GM18861 (cell line): ENCODE results near the gene ABCA2.

Source experiments
- ATAC-seq: cut with Tn5 transposase; IDR thresholded peaks from one replicate; pipeline ENCODE4 v1.9.1; 2021; ENCODE audit not compliant: unreplicated experiment

ABCA2 gene

GRCh38 chr9:136983167-136983566 lies 44.9 kb downstream of the ABCA2 start:
- ATAC-seq: no peak

GRCh38 chr9:136982232-136983051 lies 45.6 kb downstream of the ABCA2 start, which contains the start of gene LCNL1:
Gene LCNL1, plus strand, starts transcription at chr9:136982993. Its CDS starts 594 bp downstream, at chr9:136983587.
- ATAC-seq: no peak

- no peak for ATAC-seq
Observed at GRCh38 chr9:136981588-136982231, 46.3 kb downstream of the ABCA2 start.

- ATAC-seq: no peak
Observed at GRCh38 chr9:136980669-136981478, 47.2 kb downstream of the ABCA2 start.

GRCh38 chr9:136979769-136980587 lies 48.1 kb downstream of the ABCA2 start:
- ATAC-seq: no peak

- no peak for ATAC-seq
Observed at GRCh38 chr9:136978865-136979544, 49.0 kb downstream of the ABCA2 start.

- no peak for ATAC-seq
Observed at GRCh38 chr9:136978073-136978864, 49.8 kb downstream of the ABCA2 start.

GRCh38 chr9:136977649-136978072 lies 50.4 kb downstream of the ABCA2 start:
- ATAC-seq: no peak

- no peak for ATAC-seq
Observed at GRCh38 chr9:136977223-136977622, 50.8 kb downstream of the ABCA2 start, which contains the start of gene PTGDS. Gene PTGDS, plus strand, starts transcription at chr9:136977504. Its CDS starts 75 bp downstream, at chr9:136977579.

GRCh38 chr9:136975644-136976043 lies 52.4 kb downstream of the ABCA2 start:
- no peak for ATAC-seq

GRCh38 chr9:136974817-136975535 lies 53.1 kb downstream of the ABCA2 start:
- no peak for ATAC-seq

- no peak for ATAC-seq
Observed at GRCh38 chr9:136973618-136974617, 54.1 kb downstream of the ABCA2 start.

GRCh38 chr9:136972743-136973142 lies 55.3 kb downstream of the ABCA2 start:
- ATAC-seq: no peak

GRCh38 chr9:136972335-136972734 lies 55.7 kb downstream of the ABCA2 start:
- no peak for ATAC-seq

GRCh38 chr9:136971746-136972145 lies 56.3 kb downstream of the ABCA2 start:
- ATAC-seq: no peak

- ATAC-seq: no peak
Observed at GRCh38 chr9:136970361-136970760, 57.7 kb downstream of the ABCA2 start.

- no peak for ATAC-seq
Observed at GRCh38 chr9:136969774-136970173, 58.3 kb downstream of the ABCA2 start.
